Kidney capillary endothelial cell (primary cell): ENCODE data around the gene VDAC2.
"Not testable (repeated sequence)": the region's sequence is repeated elsewhere in the genome, so short reads cannot be mapped to it uniquely, and the experiment has no call there.

Experiments
- DNase-seq: peaks from one replicate; pipeline ENCODE4 v3.0.0-alpha.2; 2018; ENCODE audit warnings: low spot score

Gene VDAC2

GRCh38 chr10:75210282-75211006 is at the start of gene VDAC2:
VDAC2 (plus strand) TSS chr10:75210796; CDS start chr10:75211159, 363 bp downstream.
- peak; percentile 82 for DNase-seq

GRCh38 chr10:75165684-75166622 is 44.6 kb upstream of the VDAC2 start:
- DNase-seq, result no peak

- no peak for DNase-seq
These were observed 44.0 kb upstream of the VDAC2 start for GRCh38 chr10:75166623-75166972.

GRCh38 chr10:75168275-75168674 is 42.3 kb upstream of the VDAC2 start:
- no peak for DNase-seq

- no peak for DNase-seq
These were observed 40.4 kb upstream of the VDAC2 start for GRCh38 chr10:75170215-75170614.

GRCh38 chr10:75175046-75175445 is 35.5 kb upstream of the VDAC2 start:
- DNase-seq, result no peak

- DNase-seq, result no peak
These were observed 34.5 kb upstream of the VDAC2 start for GRCh38 chr10:75176046-75176445.

GRCh38 chr10:75176736-75177135 is 33.9 kb upstream of the VDAC2 start:
- no peak for DNase-seq

GRCh38 chr10:75179657-75180177 is 30.9 kb upstream of the VDAC2 start:
- DNase-seq, result no peak

GRCh38 chr10:75180592-75180991 is 30.0 kb upstream of the VDAC2 start:
- DNase-seq, result no peak

- DNase-seq, result no peak
These were observed 29.5 kb upstream of the VDAC2 start for GRCh38 chr10:75181073-75181472.

- no peak for DNase-seq
These were observed 24.3 kb upstream of the VDAC2 start for GRCh38 chr10:75186310-75186709.

GRCh38 chr10:75187961-75188426 is 22.6 kb upstream of the VDAC2 start:
- DNase-seq, result peak; percentile 44

GRCh38 chr10:75188522-75188921 is 22.1 kb upstream of the VDAC2 start:
- not testable (repeated sequence) for DNase-seq

- DNase-seq, result no peak
These were observed 21.1 kb upstream of the VDAC2 start for GRCh38 chr10:75189266-75190096.

- no peak for DNase-seq
These were observed 18.6 kb upstream of the VDAC2 start for GRCh38 chr10:75191821-75192568.

- not testable (repeated sequence) for DNase-seq
These were observed 16.0 kb upstream of the VDAC2 start for GRCh38 chr10:75194625-75195024.

GRCh38 chr10:75195035-75195763 is 15.4 kb upstream of the VDAC2 start:
- no peak for DNase-seq

- DNase-seq, result no peak
These were observed 13.5 kb upstream of the VDAC2 start for GRCh38 chr10:75197066-75197465.

GRCh38 chr10:75197906-75198305 is 12.7 kb upstream of the VDAC2 start:
- no peak for DNase-seq
